ENCODE results near the gene POU2F1. TPM values are rescaled to one million over a fixed set of nuclear protein-coding genes. Genes with fewer than 3 reads are reported as not detected.

POU2F1 gene
- total RNA-seq, 4 donors from 2014 or later = 8.7 to 34.0 (median 9.6) TPM

DNA sequence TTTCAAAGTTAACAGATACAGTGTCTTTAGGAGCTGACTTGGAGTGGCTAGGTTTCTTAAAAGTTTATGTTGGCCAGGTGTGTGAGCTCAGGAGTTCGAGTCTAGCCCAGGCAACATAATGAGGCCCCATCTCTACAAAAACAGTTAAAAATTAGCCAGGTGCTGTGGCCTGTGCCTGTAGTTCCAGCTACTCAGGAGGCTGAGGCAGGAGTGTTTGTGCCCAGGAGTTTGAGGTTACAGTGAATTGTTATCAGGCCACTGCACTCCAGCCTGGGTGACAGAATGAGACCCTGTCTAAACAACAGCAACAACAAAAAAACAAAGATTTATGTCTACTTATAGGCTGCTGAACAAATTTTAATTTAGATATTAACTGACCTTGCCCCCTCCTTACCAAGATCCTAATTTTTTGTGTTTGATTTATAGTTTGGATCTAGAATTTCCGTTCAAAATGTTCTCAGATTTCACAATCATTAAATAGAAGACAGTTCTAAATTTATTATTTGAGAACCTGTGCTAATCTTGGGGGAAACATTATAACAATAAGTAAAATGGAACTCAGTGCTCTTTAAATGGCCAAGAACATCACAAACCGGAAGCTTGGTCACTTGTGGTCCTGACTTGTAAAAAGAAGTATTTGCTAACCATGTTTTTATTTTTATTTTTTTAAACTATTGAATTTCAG is 67.8 kb downstream of the POU2F1 start:
- 85 to 87% methylated on average over 3 of the region's 3 CpGs for WGBS, 2 donors
- H3K4me3 ChIP-seq (ENCODE audit: low read depth, poor library complexity, severe bottlenecking) = no peak overlapping the region
- no peak for TF ChIP-seq POLR2A (IDR thresholded peaks at IDR 0.05)
- TF ChIP-seq, protein P1, sequence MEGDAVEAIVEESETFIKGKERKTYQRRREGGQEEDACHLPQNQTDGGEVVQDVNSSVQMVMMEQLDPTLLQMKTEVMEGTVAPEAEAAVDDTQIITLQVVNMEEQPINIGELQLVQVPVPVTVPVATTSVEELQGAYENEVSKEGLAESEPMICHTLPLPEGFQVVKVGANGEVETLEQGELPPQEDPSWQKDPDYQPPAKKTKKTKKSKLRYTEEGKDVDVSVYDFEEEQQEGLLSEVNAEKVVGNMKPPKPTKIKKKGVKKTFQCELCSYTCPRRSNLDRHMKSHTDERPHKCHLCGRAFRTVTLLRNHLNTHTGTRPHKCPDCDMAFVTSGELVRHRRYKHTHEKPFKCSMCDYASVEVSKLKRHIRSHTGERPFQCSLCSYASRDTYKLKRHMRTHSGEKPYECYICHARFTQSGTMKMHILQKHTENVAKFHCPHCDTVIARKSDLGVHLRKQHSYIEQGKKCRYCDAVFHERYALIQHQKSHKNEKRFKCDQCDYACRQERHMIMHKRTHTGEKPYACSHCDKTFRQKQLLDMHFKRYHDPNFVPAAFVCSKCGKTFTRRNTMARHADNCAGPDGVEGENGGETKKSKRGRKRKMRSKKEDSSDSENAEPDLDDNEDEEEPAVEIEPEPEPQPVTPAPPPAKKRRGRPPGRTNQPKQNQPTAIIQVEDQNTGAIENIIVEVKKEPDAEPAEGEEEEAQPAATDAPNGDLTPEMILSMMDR (IDR thresholded peaks at IDR 0.05) = no peak
- intact Hi-C loops (cut with DNase I; ENCODE audit: low total_unique reads) = no loop called here
- DNase-seq (ENCODE audit: low spot score in 2 of 2) = no peak

DNA sequence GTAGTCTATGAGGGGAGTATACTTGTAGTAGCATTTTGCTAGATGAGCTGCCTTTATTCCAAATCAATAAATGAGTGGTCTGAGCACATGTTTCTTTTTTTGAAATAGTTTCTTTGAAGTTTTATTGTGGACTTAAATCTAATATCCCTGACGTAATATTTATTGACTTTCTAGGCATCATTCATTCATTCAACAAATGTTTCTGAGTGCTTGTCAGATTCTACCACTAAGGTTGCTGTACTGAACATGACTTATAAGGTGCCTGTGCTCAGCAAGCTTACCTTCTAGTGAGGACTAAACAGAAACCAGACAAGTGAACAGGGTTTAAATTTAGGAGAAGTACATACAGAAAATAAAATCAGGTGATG is 68.4 kb downstream of the POU2F1 start:
- 88 to 89% methylated on average over 1 of the region's 1 CpG for WGBS, 2 donors
- intact Hi-C loops (cut with DNase I; ENCODE audit: low total_unique reads) = no loop called here
- no peak for TF ChIP-seq POLR2A (IDR thresholded peaks at IDR 0.05)
- TF ChIP-seq, protein P1 (IDR thresholded peaks at IDR 0.05) = no peak

DNA sequence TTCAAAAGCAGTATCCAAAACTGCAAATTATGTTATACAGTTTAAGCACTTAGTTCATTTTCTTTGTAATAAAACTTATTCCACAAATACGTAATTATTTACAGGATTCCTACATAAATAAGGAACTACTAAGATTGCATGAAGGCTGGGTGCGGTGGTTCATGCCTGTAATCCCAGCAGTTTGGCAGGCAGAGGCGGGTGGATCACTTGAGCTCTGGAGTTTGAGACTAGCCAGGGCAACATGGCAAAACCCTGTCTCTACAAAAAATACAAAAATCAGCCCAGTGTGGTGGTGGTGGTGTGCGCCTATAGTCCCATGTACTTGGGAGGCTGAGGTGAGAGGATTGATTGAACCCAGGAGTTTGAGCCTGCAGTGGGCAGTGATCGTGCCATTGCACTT is 69.3 kb downstream of the POU2F1 start:
- H3K4me3 ChIP-seq (ENCODE audit: low read depth, poor library complexity, severe bottlenecking) = no peak overlapping the region
- DNase-seq (ENCODE audit: low spot score in 2 of 2) = peak in 1 of 2 donors; percentile 82
- 88 to 89% methylated on average over 5 of the region's 5 CpGs for WGBS, 2 donors
- TF ChIP-seq, protein P1 (IDR thresholded peaks at IDR 0.05) = no peak
- no peak for TF ChIP-seq POLR2A (IDR thresholded peaks at IDR 0.05)
- intact Hi-C loops (cut with DNase I; ENCODE audit: low total_unique reads) = no loop called here

More for the DNA sequence above, 68.4 kb downstream of the POU2F1 start:
- DNase-seq (ENCODE audit: low spot score in 2 of 2) = no peak
- H3K4me3 ChIP-seq (ENCODE audit: low read depth, poor library complexity, severe bottlenecking) = no peak overlapping the region

DNA sequence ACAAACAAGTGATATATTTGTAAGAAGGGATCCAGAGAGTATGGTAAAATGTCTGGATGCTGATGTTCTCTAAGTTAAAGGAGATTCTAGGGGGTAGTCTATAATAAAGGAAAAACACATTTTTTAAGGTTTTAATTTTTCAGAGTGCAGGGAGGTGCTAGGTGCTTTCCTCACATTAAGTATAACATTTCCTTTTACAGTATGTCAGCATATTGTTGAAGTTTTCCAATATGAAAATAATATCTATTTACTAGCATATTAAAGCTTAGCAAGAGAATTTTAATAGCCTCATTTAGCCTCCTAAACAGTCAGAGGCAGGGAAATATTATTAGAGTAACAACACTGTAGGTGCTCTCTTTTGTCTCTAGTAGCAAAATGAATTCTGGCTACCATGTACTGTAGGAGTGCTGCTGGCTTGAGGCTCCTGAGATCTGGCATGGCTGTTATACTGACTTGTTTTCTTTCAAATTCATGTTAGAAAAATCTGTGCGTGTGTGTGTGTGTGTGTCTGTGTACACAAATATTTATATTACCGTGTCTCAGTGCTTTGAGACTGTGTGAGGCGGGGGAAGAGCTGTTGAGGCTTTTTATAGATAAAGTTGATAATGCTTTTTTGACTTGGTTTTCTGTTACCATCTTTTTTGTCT is 71.0 kb downstream of the POU2F1 start:
- TF ChIP-seq POLR2A (IDR thresholded peaks at IDR 0.05) = no peak
- TF ChIP-seq, protein P1 (IDR thresholded peaks at IDR 0.05) = no peak
- DNase-seq (ENCODE audit: low spot score in 2 of 2) = no peak
- WGBS, 2 donors = 71 to 84% methylated on average over 3 of the region's 3 CpGs
- H3K4me3 ChIP-seq (ENCODE audit: low read depth, poor library complexity, severe bottlenecking) = no peak overlapping the region
- intact Hi-C loops (cut with DNase I; ENCODE audit: low total_unique reads) = no loop called here

DNA sequence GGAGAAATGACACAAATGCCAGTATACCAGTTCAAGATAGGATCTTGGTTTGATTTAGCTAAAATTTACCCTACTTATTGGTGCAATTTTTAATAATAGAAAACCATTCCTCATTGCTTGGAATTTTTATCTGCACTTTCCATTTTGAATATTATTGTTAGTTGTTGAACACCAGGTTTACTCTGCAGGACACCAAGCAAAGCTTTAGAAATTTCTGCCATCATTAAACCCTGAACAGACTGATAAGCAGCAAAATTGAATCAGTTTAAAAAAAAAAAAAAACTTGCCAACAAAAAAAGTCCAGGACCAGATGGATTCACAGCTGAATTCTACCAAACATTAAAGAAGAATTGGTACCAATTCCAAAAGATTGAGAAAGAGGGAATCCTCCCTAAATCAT is 71.5 kb downstream of the POU2F1 start:
- no peak overlapping the region for H3K4me3 ChIP-seq (ENCODE audit: low read depth, poor library complexity, severe bottlenecking)
- TF ChIP-seq POLR2A (IDR thresholded peaks at IDR 0.05) = no peak
- TF ChIP-seq, protein P1 (IDR thresholded peaks at IDR 0.05) = no peak
- intact Hi-C loops (cut with DNase I; ENCODE audit: low total_unique reads) = no loop called here
- DNase-seq (ENCODE audit: low spot score in 2 of 2) = no peak

Data from lower leg skin (tissue), 4 donors.